ENCODE results near the gene PRKN.
"Not testable (repeated sequence)": the region's sequence is repeated elsewhere in the genome, so short reads cannot be mapped to it uniquely, and the experiment has no call there.

Gene PRKN

DNA sequence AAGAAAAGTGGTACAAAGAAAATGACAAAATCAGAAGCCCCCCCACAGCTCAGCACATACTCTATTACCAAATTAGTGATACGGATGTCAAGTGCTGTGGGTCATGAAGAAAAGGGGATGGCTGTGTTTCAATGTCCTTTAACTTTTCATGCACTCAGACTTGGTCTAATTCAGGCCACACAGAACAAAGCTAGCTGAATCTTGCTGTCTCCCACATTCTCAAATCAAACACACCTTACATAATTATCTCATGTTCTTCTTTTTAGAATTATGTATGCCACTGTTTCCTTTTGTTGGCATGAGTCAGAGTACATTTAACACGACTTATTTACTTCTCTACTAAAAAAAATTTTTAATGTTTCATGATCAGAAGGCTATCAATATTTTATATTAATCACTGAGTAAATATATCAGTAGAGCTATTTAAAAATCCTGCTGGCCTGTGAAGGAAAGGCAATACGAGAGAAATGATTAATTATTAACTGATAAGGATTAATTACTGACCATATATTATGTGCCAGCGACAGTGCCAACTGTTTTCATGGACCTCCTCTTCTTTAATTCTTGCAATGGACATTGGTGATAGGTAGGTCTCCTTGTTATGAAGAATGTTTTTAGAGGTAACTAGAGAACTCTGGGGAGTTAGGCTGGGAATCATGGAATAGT is 857.2 kb downstream of the PRKN start:
- no peak for DNase-seq

DNA sequence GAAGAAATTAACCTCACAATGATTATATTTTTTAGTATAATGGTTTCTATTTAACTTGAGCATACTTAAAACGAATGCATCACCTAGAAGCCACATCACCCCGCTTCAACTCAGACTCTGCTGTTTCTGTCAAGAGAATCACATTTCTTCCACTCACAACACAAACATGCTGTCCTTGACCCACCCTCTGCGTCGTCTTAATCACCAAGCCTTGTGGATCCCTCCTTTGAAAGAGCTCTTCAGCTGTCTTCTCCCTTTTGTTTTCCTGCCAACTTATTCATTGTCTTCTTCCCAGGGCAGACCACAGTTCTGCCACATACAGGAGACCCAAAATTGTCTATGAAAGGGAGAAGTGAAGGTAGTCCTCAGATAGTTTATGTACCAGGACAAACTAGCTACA is 858.1 kb downstream of the PRKN start:
- no peak for DNase-seq

DNA sequence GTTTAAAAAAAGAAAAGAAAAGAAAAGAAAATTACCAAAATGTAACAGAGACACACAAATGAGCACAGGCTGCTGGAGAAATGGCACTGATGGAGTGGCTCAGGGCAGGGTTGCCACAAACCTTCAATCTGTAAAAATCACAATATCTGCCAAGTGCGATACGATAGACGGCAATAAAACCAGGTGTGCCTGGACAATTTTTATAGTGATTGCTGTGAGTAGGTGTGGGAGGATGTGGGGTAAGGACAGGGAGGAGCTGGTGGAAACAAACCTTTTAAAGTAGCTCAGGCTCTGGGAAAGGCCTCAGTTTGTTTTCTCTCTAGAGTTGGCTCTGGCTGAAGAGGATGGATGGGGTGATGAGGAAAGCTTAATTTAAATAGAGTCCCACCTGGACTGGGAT is 861.0 kb downstream of the PRKN start:
- DNase-seq, result no peak

DNA sequence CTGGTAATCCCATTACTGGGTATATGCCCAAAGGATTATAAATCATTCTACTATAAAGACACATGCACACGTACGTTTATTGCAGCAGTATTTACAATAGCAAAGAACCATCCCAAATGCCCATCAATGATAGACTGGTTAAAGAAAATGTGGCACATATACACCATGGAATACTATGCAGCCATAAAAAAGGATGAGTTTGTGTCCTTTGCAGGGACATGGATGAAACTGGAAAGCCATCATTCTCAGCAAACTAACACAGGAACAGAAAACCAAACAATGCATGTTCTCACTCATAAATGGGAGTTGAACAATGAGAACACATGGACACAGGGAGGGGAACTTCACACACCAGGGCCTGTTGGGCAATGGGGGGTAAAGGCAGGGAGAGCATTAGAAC is 866.5 kb downstream of the PRKN start:
- DNase-seq, result not testable (repeated sequence)

DNA sequence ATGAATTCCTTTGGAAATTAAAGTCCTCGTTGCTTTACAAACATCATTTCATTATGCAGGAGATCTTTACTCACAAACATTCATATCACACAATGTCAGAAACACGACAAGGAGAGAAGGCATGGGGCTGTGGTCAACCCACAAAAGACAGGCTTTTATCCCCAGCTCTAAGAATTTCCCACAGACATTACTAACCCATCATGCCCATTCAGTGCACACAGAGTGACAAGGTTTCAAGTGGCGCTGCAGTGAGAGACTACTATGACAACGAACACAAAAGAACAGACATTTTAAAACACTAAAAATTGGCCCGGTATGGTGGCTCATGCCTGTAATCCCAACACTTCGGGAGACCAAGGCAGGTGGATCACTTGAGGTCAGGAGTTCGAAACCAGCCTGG is 873.9 kb downstream of the PRKN start:
- no peak for DNase-seq

DNA sequence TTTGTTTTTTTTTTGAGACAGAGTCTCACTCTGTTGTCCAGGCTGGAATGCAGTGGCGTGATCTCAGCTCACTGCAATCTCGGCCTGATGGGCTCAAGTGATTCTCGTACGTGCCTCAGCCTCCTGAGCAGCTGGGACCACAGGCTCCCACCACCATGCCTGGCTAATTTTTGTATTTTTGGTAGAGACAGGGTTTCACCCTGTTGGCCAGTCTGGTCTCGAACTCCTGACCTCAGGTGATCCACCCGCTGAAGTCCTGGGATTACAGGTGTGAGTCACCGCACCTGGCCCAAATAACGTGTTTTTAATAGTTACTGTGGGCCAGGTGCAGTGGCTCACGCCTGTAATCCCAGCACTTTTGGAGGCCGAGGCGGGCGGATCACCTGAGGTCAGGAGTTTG is 876.1 kb downstream of the PRKN start:
- not testable (repeated sequence) for DNase-seq

DNA sequence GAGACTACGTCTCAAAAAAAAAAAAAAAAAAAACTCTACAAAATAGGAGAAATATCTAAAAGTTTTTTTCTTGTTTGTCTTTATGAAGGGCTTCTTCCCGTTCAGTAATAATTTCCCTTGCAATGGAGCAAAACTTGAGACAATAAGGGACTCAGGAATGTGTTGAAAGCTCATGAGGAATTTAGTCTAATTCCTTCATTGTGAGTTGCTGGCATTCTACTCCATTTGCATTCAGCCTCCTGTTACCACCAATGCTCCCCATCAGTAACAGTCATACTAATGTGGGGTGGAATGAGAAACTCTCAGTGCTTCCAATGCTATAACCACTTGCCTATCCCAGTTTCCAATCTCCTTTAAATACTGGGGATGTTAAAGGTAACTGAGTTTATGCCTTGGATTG is 877.0 kb downstream of the PRKN start:
- no peak for DNase-seq

DNA sequence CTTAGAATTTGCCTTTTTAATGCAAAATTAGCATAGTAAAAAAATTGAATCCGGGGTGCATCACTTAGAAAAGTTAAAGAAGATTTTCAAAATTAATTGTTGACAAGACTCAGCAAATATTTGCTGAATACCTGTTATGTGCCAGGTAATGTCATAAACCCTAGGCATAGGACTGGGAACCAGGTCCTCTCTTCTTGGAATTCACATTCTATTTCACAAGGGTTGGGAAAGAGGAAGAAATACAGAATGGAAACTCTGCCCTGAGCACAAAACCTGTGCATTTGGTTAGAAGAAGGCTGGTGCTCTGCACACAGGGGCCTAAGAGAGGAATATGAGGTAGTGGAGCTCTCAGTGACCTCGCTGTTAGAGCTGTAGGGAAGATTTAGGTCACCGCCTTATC is 879.9 kb downstream of the PRKN start:
- no peak for DNase-seq

DNA sequence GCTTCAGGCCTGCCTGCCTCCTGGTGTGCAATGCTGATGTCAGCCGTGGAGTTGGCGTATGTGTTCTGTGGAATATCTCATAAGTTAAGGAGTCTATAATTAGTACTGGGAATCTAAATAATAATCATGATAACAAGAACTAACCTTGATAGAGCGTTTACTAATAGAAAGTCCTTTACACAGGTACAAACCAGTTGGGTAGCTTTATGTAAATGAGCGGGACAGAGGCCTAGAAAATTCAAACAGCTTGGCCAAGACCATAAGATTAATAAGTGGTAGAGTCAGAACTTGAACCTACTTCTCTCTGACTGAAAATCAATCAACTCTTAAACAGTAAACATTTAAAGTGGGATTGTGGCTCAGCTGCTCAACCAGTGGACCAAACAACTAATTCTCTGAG is 882.8 kb downstream of the PRKN start:
- no peak for DNase-seq

DNA sequence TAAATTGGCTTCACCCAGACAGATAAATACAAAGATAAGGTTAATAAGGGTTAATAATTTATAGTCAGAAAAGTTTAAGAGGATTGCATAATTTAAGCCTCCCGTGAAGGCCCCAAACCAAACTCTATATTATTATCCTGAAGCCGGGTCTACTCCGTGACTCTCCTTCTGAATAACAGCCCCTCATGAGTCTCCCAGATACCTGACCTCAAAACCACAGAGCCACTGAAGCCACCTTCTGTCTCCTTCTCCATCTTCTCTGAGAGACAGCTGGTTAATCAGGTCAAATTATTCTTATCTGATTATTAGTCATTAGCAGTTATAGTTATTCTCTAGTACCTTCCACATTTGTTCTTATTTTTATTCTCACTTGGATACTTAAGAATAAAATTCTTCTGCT is 884.5 kb downstream of the PRKN start:
- no peak for DNase-seq

DNA sequence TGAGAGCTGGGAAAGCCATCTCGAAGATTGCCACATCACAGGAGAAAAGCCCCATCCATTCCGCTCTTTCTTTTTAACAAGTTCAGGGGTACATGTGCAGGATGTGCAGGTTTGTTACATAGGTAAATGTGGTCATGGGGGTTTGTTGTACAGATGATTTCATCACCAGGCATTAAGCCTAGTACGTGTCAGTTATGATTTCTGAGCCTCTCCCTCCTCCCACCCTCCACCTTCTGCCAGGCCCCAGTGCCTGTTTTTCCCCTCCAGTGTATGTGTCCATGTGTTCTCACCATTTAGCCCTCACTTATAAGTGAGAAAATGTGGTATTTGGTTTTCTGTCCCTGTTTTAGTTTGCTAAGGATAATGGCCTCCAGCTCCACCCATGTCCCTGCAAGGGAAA is 887.2 kb downstream of the PRKN start:
- DNase-seq, result no peak

DNA sequence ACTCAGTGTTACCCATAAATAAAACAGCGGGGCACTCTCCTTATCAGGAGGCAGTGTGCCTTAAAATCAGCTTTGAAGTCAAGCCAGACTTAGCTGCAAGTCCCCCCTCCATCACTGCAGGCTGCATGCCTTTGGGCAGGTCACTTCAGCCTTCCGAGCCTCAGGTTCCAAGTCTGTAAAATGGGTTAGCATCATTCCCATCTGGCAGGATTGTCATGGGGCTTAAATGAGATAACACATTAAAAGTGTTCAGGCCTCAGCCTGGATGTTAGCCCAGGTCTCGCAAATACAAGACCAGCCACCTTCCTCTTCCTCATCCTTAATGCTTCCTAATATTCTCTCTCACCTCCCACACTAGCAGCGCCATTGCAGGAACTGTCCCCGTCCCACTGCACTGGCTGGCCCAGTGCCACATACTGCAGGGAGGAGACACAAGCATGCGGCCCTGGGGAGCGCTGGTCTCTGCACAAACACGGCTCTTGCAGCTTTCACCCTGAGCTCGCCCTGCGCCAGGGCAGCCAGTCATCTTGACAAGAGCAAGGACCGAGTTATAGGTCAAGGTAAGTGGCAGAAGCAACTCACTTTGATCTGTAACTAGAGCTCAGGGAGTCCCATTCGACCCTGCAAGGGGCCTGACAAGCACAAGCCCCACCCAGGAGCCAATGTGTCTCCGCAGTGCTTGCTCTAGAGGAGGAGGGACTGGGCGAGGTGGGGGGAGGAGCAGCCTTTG is 889.1 kb downstream of the PRKN start:
- DNase-seq, result no peak

DNA sequence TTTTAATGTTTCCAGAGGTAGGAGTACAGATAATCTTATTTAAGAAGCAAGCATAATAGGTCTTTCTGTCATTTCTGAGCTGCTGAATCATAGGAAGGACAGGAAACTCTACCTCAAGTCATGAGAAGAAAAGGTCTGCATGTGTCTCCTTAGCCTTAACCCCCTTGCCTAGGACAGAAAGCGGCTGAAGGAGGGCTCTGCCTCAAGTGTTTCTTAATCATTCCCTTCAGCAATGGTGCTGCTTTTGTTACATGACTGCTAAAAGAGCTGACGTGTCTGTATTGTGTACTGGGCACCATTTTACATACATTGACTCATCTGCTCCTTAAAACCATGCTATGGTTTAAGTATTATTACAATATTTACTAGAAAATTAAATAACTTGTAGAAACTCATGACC is 889.7 kb downstream of the PRKN start:
- DNase-seq, result no peak

DNA sequence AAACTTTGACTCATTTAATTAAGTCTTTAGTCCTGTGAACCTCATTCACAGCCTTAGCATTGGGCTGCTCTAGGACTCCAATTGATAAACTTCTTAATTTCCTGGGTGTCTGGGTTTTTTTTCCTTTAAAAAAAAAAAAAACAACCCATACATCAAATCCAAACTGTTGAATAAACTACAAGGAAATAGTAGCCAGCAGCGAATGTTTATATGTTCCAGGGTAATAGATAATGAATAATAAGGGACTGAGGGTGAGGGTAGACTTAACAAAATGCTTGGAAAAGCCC is 890.2 kb downstream of the PRKN start:
- no peak for DNase-seq

DNA sequence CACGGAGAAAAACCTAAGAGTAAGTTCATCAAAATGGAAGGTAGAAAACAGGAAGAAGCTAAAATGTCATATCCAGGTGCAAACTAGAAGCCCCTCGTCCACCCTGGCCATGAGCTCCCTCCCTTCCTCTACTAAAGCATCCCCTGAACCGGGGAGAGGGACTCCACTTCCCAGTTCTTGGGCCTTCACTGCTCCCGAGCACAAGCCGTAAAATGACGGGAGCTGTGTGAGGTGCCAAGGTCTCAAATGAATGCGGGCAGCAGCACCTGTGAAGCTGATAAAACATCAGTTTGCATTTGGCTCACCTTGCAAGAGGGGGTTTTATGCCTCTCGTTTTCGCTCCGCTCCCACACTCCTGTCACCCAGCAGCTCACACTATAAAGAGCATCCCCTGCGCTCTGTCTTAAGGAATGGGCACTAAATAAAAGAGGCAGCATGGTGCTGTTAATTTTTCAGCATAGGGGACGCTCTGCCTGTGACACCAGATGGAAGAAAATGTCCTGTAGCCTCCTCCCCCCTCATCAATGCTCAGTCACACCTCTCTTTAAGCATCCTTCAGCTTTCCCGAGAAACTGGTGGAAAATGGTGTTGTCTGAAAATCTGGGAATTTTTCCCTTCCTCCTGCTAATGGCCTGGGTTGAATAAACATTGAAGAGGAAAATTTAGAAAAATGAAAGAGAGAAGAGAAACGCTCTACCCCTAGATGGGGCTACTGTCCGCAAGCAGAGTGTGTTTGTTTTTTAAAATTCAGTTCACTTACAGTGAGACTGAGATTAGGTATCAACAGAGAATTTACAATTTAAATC is 890.7 kb downstream of the PRKN start:
- no peak for DNase-seq

DNA sequence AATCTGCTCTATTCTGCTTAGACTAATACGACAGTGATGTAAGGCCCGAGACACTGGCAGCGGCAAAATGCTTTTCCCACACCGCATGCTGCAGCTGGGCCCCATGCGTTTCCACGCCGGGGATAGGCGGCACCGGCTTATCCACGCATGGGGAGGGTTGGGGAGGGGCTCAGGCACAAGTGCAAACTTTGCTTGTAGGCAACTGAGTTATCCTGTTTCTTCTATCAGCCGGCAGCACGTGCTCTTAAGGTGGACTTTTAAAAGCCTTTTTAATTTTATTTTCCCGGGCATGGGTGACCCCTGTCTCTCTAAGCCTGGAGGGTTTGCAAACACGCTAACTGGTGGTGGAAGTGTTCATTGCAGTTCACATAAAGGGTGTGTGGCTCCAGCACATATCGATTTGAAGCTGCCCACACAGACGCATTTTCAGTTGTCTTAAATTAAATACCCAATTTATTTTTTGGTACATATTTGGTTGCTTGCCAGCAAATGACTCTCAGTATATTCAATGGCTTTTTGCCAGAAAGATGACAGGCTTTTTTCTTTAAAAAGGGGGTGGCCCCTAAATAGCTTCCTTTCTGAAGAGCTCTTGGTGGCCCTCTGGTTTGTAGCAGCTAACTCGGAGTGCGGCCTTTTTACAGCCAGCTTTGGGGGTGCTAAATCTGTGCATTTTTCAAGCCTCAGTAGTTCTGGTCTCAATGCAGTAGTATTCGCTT is 891.9 kb downstream of the PRKN start:
- DNase-seq, result no peak

DNA sequence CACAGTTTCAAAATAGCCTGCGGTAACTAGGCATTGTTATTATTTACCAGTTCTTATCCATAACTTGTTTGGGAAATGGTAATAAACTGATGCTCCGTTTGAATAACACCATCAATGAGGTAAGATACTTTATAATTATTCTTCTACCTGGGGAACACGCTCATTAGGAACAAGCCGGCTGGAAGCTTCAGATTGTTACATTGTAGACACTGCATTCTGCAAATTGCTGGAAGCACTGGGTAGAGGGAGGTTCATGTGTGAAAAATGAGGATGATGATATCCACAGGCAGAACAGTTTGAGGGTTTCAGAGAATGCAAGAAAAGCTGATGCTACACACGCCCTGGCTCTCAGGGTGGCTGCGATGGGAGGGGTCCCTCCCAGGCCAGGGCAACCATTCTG is 893.1 kb downstream of the PRKN start:
- DNase-seq, result no peak

DNA sequence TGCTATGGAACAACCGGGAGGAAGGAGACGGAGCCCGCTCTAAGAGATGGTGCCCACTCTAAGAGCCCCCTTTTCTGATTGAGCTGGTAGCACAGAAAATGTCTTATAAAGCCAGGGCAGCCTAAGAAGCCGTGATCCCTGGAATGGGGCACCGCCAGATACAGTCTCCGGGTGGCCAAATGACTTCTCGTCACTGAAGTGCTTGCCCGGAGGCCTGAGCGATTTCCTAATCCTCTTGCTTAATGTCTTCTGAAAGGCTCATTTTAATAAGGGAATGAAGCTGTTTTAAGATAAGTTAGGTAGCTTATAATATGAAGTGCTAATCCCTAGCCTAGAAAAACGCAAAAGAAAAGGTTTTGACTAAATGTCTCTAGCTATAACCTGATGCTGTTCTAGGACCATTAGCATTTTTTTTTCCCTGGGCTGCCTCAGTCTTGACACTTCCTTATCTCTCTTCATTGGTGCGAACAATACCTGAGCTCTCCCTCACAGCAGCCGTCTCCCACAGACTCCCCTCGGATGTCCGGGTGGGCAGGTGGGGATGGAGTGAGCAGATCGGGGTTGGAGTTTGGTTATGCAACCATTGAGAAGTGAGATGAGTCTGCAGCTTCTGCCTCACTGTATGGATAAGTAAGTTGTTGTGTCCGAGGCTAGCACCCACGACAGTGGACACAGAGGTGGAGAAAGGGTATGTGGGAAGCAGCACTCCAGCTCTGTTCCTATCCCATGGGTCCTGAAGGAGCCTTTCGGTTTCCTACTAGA is 894.3 kb downstream of the PRKN start:
- DNase-seq, result no peak

DNA sequence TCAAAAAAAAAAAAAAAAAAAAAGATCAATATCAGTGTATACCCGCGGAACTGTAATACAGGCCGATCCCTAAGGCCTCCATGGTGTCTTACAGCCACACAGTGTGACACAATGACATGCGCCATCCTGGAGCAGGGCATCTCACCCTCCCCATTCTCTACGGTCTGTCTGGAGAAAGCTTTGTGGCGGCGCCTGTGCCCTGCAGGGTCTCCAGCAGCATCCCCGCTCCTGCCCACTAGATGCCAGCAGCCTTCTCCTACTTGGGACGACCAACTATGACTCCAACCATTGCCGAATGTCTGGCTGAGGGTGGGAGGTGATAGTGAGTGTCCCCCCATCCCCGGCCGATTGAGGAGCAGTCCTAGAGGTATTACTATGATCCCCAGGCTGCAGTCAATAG is 894.9 kb downstream of the PRKN start:
- DNase-seq, result no peak

DNA sequence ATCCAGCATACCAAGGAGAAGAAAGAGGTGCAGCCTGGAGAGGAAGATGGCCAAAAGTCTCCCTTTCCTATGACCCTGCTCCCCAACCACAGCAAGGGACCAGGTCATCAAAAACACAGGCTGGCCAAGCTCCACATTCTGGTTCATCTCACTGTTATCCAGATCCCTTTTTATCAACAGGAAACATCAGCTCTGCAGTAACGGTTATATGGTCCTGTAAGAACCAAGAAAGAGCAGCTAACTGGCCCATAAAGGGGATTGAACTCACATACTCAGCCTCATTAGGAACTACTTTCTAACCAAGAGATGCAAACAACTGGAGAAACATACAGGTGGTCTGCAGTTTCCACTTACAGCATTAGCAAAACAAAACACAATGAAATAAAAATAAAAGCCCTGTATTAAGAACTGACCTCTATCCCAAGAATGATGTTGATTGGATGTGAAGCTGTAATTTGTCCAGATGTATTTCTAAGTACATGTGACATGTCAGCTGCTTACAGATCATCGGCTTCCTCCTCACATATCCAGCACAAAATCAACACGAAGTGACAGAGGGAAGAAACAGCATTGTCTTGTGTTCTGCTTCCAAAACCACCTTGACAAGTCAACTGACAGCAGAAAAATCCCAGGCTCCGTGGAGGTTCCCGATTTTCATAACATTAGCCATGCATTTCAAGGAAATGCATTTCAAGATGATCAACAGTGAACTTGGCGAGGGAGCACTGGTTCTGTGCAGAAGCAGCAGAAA is 896.5 kb downstream of the PRKN start:
- no peak for DNase-seq

DNA sequence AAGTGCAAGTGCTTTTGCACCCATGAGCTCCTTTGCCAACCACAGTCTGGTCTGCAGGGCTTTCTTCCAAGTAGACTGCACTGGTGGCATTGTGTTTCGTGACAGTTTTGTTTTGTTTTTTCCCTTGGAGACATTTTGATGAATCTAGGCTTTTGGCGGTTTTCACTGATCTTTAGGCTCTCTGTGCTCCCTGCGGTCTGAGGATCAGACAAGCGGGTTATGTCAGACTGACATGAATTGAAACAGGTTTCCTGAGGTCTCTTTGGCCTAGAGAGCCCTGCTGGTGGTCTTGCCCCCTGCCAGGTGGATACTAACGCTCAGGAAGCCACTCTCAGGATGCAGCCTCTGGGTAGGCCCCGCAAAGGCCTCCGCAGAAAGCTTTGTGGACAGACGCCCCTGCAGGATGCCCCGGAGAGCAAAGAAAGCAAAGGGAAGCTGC is 898.3 kb downstream of the PRKN start:
- no peak for DNase-seq

DNA sequence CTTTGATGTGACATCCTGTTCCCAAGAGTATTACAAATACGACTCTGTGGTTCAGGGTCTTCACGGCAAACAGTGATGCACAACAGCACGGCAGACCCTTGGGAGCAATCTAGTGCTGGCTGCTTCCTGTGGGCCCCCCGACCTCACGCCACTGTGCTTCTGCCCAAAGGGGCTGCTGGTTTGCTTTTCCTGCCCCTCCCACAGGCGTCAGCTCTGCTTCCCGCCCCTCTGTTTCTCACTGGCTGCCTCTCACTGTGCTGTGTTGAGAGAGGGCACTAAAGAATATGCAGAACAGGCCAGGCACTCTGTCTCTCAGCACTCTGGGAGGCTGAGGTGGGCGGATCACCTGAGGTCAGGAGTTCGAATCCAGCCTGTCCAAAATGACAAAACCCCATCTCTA is 899.2 kb downstream of the PRKN start:
- no peak for DNase-seq

All from CD4-positive, alpha-beta T cell treated with Interleukin-12 subunit alpha and Interleukin-12 subunit beta, for 1 hour (primary cell).